OCI-LY7 (cell line): ENCODE data around the gene TTC7B. TPM values are rescaled to one million over a fixed set of nuclear protein-coding genes. Genes with fewer than 3 reads are reported as not detected.

Source experiments
- BruUV-seq: library from RNA; stranded (reverse); fragments of 400-500 nt; replicated peaks from 2 replicates; lab custom pipeline; 2021; lab: Mats Ljungman, UMichigan
- CTCF ChIA-PET: fragments of 300-600 bp; sonication (Branson Sonifier 250); formaldehyde crosslinking; loops from one replicate; lab custom pipeline; 2022; ENCODE audit warnings: antibody characterized with exemption; ENCODE audit not compliant: unreplicated experiment; lab: Charles Lee
- POLR2A ChIA-PET: fragments of 300-600 bp; sonication (Branson Sonifier 250); formaldehyde crosslinking; loops from one replicate; lab custom pipeline; 2022; ENCODE audit warnings: antibody characterized with exemption; lab: Charles Lee
- DNase-seq: peaks from one replicate; pipeline ENCODE4 v3.0.0-alpha.2; 2015; ENCODE audit warnings: low spot score
- H2AFZ ChIP-seq: fragments of 200-600 bp; sonication (generic), shearing (Covaris generic); 2 replicates; pipeline ENCODE4 v1.6.1; 2014; ENCODE audit warnings: mild to moderate bottlenecking, antibody characterized with exemption, low read length, moderate library complexity
- H3K27ac ChIP-seq: fragments of 200-600 bp; sonication (generic); 2 replicates; pipeline ENCODE4 v1.5.1; 2014; ENCODE audit warnings: mixed run types, low read depth, mild to moderate bottlenecking, moderate library complexity, low read length, inconsistent platforms; ENCODE audit not compliant: poor library complexity, severe bottlenecking
- H3K36me3 ChIP-seq: fragments of 200-600 bp; sonication (generic); 2 replicates; pipeline ENCODE4 v1.6.1; 2014; ENCODE audit warnings: mild to moderate bottlenecking, antibody characterized with exemption, low read length, moderate library complexity, mixed read lengths; ENCODE audit not compliant: insufficient read depth
- H3K4me1 ChIP-seq: fragments of 200-600 bp; sonication (generic); 2 replicates; pipeline ENCODE4 v1.5.1; 2014; ENCODE audit warnings: mild to moderate bottlenecking, low read length; ENCODE audit not compliant: insufficient read depth, poor library complexity, severe bottlenecking
- H3K4me2 ChIP-seq: fragments of 200-600 bp; sonication (generic); 2 replicates; pipeline ENCODE4 v1.6.1; 2014; ENCODE audit warnings: mild to moderate bottlenecking, low read length
- H3K4me3 ChIP-seq: fragments of 200-600 bp; sonication (generic); 2 replicates; pipeline ENCODE4 v1.5.1; 2014; ENCODE audit warnings: mild to moderate bottlenecking, low read depth, low read length; ENCODE audit not compliant: poor library complexity, severe bottlenecking
- H3K79me2 ChIP-seq: fragments of 200-600 bp; sonication (generic); 2 replicates; pipeline ENCODE4 v1.6.1; 2016; ENCODE audit warnings: low read depth, mild to moderate bottlenecking, low read length, moderate library complexity, mixed read lengths; ENCODE audit not compliant: insufficient read depth
- H3K9me2 ChIP-seq: fragments of 200-600 bp; sonication (generic); 2 replicates; pipeline ENCODE4 v1.6.1; 2016; ENCODE audit warnings: mild to moderate bottlenecking, low read length, mixed read lengths; ENCODE audit not compliant: insufficient read depth
- H3K9me3 ChIP-seq: fragments of 200-600 bp; sonication (generic); 2 replicates; pipeline ENCODE4 v1.6.1; 2014; ENCODE audit warnings: mild to moderate bottlenecking, mixed run types, low read length, mixed read lengths
- H4K20me1 ChIP-seq: fragments of 200-600 bp; sonication (generic); 2 replicates; pipeline ENCODE4 v1.6.1; 2014; ENCODE audit warnings: mild to moderate bottlenecking, antibody characterized with exemption, low read length, moderate library complexity, mixed read lengths; ENCODE audit not compliant: insufficient read depth
- EZH2phosphoT487 ChIP-seq: fragments of 200-600 bp; sonication (generic); IDR thresholded peaks from 2 replicates; pipeline ENCODE4 v1.6.1; 2018; ENCODE audit warnings: low read depth, borderline replicate concordance, mild to moderate bottlenecking, mixed run types, antibody characterized with exemption, low read length, moderate library complexity, mixed read lengths
- intact Hi-C: fragments of 100-400 bp; cut with micrococcal nuclease; formaldehyde crosslinking; loops from one replicate; pipeline ENCODE4 v1.10.0; 2022; ENCODE audit not compliant: unreplicated experiment
- total RNA-seq, 2 experiments: library from RNA; depleted of rRNA in 1 of 2; stranded (reverse); fragments of >200 nt in 1 of 2; shearing (Covaris generic) in 1 of 2; gene quantifications; 2 replicates each; pipeline ENCODE4 v1.2.3, GENCODE V29; 2014 to 2022
- TF ChIP-seq, protein P1 (sequence below): fragments of 200-600 bp; sonication (generic); conservative IDR thresholded peaks from 2 replicates; pipeline ENCODE4 v1.5.1; 2014; ENCODE audit warnings: mild to moderate bottlenecking, antibody characterized with exemption, low read length, moderate library complexity, mixed read lengths

TTC7B gene
- total RNA-seq, 2 experiments from 2014 or later, result 0.19 to 0.51 TPM

DNA sequence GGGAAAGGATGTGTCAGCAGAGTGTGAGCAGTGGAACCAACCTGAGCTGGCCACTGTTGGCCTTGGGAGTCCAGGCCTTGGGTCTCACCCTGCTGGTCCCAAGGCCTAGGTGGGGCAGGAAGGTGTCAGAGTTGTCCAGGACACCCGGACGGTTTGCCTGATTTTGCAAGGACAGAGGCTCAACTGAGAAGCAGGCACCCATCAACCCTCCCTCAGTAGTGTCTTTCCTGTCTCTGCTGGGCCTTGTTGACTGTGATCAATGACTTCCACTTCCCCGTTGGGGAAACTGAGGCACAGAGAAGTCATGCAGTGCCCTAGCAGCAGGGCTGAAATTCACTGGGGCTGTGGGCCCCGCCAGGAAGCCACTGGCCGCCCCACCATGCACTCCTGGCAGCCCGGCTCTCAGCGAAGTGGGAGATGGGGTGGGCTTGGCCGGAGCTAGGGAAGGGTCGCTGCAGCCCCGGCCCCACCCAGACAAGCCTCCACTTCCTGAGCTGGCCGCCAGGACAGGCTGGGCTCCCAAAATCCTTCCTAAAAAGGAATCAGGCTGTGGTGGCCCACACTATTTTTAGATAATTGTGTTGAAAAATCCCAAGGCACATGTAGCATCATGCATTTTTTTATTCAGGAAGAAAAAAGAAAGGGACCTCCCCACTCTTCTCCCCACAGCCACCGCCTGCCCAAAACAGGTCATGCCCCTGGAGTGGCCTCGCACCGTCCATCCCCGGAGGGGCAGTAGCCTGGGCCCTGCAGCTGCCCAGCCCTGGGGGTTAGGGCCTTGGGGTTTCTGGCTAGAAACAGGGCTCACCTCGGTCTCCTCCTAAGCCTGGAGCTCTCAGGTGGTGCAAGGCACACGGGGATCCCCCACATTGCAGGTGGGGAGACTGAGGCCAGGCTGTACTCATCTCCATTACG is 292.0 kb downstream of the TTC7B start:
- no peak overlapping the region for H3K4me2 ChIP-seq
- no peaks in the 10 kb centered on the region for H4K20me1 ChIP-seq
- H3K27ac ChIP-seq, result no peak overlapping the region
- no peak for TF ChIP-seq EZH2phosphoT487
- TF ChIP-seq, protein P1, sequence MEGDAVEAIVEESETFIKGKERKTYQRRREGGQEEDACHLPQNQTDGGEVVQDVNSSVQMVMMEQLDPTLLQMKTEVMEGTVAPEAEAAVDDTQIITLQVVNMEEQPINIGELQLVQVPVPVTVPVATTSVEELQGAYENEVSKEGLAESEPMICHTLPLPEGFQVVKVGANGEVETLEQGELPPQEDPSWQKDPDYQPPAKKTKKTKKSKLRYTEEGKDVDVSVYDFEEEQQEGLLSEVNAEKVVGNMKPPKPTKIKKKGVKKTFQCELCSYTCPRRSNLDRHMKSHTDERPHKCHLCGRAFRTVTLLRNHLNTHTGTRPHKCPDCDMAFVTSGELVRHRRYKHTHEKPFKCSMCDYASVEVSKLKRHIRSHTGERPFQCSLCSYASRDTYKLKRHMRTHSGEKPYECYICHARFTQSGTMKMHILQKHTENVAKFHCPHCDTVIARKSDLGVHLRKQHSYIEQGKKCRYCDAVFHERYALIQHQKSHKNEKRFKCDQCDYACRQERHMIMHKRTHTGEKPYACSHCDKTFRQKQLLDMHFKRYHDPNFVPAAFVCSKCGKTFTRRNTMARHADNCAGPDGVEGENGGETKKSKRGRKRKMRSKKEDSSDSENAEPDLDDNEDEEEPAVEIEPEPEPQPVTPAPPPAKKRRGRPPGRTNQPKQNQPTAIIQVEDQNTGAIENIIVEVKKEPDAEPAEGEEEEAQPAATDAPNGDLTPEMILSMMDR, result no peak
- no peak overlapping the region for H3K4me3 ChIP-seq
- CTCF ChIA-PET, result no interaction called here
- no peaks in the 10 kb centered on the region for H3K79me2 ChIP-seq
- H3K9me3 ChIP-seq, result no peaks in the 10 kb centered on the region
- DNase-seq, result no peak
- H3K36me3 ChIP-seq, result no peaks in the 10 kb centered on the region
- no peaks in the 10 kb centered on the region for H3K9me2 ChIP-seq
- BruUV-seq, result no TSS peak
- no peaks in the 10 kb centered on the region for H3K4me1 ChIP-seq
- POLR2A ChIA-PET, result no interaction called here
- no peak overlapping the region for H2AFZ ChIP-seq
- intact Hi-C loops, result no loop called here

DNA sequence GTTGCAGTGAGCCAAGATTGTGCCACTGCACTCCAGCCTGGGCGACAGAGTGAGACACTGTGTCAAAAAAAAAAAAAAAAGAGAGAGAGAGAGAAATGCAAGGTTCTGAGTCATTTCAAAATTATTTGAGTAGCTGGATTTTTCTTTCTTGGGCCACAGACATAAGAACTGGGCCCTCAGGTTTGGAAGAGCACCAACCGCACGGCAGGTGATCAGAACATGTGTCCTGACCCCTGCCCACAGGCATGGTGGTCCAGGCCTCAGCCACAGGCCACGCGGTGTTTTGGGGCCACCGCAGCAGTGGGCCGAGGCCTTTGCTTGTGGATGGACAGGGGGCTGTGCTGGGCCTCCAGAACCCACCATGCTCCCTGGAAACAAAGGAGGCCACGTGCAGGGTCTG is 292.7 kb downstream of the TTC7B start:
- Histone ChIP-seq H3K79me2 (no peaks in the 10 kb centered on the region), H3K27ac (no peak overlapping the region), H4K20me1 (no peaks in the 10 kb centered on the region), H3K4me2 (no peak overlapping the region), H2AFZ (no peak overlapping the region), H3K4me1 (no peaks in the 10 kb centered on the region), H3K4me3 (no peak overlapping the region), H3K9me3 (no peaks in the 10 kb centered on the region), H3K9me2 (no peaks in the 10 kb centered on the region), H3K36me3 (no peaks in the 10 kb centered on the region)
- BruUV-seq, result no TSS peak
- DNase-seq, result no peak
- CTCF ChIA-PET, result no interaction called here
- intact Hi-C loops, result no loop called here
- TF ChIP-seq EZH2phosphoT487, result no peak
- TF ChIP-seq, protein P1, result no peak
- POLR2A ChIA-PET, result no interaction called here

DNA sequence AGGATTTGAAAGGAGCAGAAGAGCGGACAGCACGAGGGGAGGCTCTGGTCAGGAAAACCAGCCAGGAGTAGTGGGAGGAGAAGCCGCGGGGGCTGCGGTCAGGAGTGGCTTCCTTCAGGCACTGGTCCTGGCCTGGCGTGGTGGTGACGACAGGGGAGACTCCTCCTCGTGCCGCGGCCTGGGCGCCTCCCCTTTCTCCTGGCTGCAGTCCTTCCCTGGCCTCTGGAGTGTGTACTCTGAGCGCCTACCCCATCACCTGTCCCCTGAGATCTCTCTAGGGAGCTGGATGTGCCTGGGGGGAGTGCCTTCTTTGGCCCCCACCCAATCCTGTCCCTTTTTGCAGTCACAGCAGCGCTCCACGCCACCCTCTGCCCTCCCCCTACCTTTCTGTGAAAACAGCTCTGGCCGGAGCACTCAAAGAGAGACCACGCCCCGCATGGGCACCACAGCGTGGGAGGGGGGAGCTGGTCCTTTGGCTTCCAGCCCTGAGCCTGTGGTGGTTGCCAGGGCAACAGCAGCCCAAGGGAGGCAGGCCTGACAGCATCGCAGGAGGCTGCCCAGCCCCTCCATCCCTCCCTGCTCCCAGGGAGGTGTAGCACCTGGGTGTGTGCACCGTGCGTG is 293.5 kb downstream of the TTC7B start:
- Histone ChIP-seq H3K4me3 (no peak overlapping the region), H4K20me1 (no peaks in the 10 kb centered on the region), H3K36me3 (no peaks in the 10 kb centered on the region), H3K9me3 (no peaks in the 10 kb centered on the region), H3K4me2 (no peak overlapping the region), H3K9me2 (no peaks in the 10 kb centered on the region), H3K27ac (no peak overlapping the region), H2AFZ (no peak overlapping the region), H3K79me2 (no peaks in the 10 kb centered on the region), H3K4me1 (no peaks in the 10 kb centered on the region)
- no peak for TF ChIP-seq EZH2phosphoT487
- TF ChIP-seq, protein P1, result no peak
- ChIA-PET CTCF (no interaction called here), POLR2A (no interaction called here)
- intact Hi-C loops, result no loop called here
- DNase-seq, result no peak
- BruUV-seq, result no TSS peak
